ENCODE results near the gene SYNJ2.

- TF ChIP-seq CTCF (IDR thresholded peaks at IDR 0.05; ENCODE audit: low read depth, low read length): no peak
- no peak for TF ChIP-seq POLR2A (IDR thresholded peaks at IDR 0.05; ENCODE audit: extremely low read depth, insufficient read length)
These were observed 51.6 kb downstream of the SYNJ2 start for GRCh38 chr6:158033077-158033750.

All from NB4 (cell line).